Activated CD8-positive, alpha-beta memory T cell treated with anti-CD3 and anti-CD28 coated beads for 48 hours (primary cell): ENCODE results near the gene ARHGAP15.

Source experiments
- DNase-seq, 3 experiments: peaks; one replicate each; pipeline ENCODE4 v3.0.0-alpha.2; 2020; ENCODE audit warnings: low read depth in 2 of 3, low spot score in 2 of 3

ARHGAP15 gene

DNA sequence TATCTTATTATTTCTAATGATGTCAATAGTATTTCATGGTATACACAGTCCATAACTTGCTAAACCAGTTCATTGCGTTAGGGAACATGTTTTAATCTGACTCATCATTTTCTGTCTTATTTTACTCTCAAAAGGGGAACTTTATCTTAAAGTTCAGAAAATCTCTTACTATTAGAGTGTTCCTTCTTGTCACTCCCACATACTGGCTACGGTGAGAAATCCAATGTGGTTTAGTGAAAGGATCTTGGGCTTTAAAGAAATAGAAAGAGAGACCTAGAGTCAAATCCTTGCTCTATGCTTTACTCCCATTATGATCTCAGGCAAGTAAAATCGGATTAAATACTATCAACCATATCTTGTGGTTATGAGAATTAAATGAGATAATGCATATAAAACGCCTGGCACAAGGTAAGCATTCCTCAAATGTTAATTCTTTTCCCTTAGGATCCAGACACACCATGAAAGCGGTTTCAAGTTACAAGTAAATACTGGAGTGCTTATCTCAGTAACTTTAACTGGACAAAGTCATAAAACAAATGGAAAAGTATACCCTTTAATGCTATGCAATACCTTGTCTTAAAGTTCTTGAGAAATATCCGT, 576.0 kb downstream of the ARHGAP15 start:
- DNase-seq = no peak

GRCh38 chr2:143706354-143706753, 577.1 kb downstream of the ARHGAP15 start:
- DNase-seq = no peak

GRCh38 chr2:143708682-143709081, 579.5 kb downstream of the ARHGAP15 start:
- DNase-seq = no peak

DNA sequence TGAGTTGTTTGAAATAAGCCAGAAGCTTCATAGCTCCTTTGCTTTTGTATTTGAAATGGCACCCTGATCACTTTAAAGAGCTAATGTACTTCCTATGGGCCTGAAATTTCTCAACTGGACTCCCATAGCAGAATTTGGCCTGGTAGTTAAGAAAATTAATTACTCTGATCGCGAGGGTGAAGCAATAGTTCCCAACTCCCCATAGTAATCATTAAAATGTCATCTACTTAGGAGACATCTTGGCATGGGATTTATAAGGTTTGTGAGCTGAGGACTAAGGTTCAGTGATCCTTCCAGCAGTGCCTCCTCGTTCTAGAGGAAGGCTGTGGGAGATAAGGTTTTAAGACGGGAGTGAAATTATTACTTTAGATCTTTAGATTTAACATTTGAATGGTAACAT, 581.0 kb downstream of the ARHGAP15 start:
- no peak for DNase-seq

DNA sequence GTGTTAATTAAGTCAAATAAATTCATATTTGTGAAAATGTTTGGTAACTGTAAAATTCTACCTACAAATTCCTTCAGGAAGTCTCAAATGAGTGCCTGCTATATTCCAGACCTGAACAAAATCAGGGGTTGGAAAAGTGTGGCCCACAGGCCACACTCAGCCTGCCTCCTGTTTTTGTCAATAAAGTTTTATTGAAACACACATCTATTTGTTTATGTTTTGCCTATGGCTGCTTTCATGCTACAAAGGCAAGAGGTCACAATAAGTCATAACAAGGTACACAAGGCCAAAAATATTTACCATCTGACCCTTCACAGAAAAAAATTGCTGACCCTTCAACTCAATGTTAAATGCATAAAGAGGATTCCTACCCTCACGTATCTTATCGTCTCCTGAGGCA, 581.7 kb downstream of the ARHGAP15 start:
- DNase-seq = no peak

GRCh38 chr2:143716522-143716921, 587.3 kb downstream of the ARHGAP15 start:
- no peak for DNase-seq

GRCh38 chr2:143717053-143717452, 587.8 kb downstream of the ARHGAP15 start:
- DNase-seq = no peak

- DNase-seq = no peak
Measured at GRCh38 chr2:143717536-143718168, 588.4 kb downstream of the ARHGAP15 start.

DNA sequence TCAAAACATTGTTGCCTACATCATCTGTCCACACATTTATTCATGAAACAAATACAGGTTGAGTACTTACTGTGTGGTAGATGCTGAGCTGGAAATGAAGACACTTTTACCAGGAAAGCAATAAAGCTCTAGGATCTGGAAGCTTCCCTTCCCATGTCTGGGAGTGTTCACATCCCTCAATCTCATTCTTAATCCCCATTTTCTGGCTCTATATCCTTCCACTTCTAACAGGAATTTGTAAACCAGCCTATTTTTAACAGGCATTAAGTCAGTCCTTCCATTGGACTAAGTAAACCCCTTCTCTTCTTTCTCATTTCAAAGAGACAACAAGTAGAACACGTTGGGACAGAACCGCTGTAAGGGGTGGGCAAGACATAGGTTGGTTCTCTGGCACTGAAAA, 589.5 kb downstream of the ARHGAP15 start:
- no peak for DNase-seq

DNA sequence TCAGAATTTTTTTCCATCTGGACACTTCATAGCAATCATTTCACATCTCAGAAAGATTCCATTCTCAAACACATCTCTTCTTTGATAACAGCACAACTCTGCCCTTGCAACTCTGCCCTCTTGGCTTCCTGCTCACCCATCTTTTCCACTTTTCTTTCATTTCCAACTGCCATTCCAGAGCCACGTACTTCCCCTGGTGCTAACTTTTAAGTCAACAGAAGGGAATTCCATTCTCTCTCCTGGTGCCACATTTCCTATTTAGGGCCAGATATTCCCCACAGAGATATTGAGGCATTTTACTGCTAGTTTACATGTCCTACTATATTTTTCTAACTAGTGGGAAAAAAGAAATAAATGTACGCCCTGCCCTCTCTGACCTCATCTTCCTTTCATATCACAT, 590.2 kb downstream of the ARHGAP15 start:
- DNase-seq = no peak

GRCh38 chr2:143720095-143720664, 591.0 kb downstream of the ARHGAP15 start:
- DNase-seq = no peak

- DNase-seq = no peak
Measured at GRCh38 chr2:143725400-143725799, 596.2 kb downstream of the ARHGAP15 start.

DNA sequence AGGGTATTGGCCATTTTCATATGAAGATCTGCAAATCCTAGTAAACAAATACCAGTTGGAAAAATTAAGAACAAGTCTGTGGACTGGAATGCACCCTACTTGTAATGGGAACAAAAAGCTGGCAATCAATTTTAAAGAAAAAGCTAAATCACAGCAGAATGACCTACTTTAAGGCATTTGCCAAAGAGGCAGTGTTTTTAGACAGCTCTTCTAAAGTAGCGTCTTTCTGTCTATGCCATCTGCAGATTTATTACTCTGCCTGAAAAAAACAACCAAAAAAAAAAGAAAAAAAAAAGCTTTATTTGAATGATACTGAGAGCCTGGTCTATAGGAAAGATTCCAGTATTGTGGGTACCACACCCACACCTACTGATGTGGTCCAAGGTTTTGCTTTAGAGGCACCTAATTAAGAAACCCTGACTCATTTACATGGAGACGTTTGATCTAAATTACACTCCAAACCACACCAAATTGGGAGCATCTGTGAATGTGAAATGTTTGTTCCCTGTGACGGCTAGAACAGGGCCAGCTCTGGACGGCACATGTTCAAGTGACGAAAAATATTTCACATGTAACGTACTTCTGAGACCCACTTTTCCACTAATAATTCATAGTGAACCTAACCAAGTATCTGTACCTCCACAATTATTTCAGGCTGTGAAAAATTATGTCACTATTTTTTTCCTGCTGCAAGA, 597.1 kb downstream of the ARHGAP15 start:
- no peak for DNase-seq

GRCh38 chr2:143728498-143728897, 599.3 kb downstream of the ARHGAP15 start:
- DNase-seq = no peak

- no peak for DNase-seq
Measured at GRCh38 chr2:143729296-143729814, 600.1 kb downstream of the ARHGAP15 start.

- no peak for DNase-seq
Measured at GRCh38 chr2:143730155-143730952, 601.1 kb downstream of the ARHGAP15 start.

DNA sequence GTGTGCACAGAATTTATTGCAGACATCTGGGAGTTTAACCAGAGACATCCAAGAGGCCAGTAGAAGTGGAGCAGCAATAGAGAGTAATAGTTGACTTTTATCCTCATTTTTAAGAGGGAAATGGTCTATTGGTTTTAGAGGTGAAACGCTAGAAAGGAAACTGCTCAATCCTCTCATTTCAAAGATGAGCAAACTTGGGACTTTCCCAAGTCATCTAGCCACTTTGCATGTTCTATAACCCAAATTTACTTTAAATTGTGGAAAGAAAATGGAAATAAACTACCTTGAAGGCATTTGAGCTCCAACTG, 601.7 kb downstream of the ARHGAP15 start:
- no peak for DNase-seq

GRCh38 chr2:143732076-143732475, 602.9 kb downstream of the ARHGAP15 start:
- DNase-seq = no peak

GRCh38 chr2:143732871-143733270, 603.7 kb downstream of the ARHGAP15 start:
- no peak for DNase-seq

DNA sequence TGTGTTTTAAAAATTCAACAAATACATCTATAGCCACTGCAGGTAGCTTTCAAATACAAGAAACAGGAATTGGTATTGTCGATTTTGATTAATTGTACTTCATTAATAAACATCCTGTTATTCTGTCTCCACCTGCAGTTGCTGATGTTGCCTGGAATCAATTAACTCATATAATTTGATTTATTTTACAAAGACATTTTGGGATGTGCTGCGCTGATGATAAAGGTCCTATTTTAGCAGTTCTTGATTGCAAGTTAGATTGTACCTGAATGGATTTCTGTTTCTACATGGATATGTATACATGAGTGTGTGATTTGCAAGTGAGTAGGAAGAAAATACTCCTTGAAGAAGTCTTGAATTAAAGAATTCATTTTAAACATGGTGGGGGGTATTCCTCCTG, 605.3 kb downstream of the ARHGAP15 start:
- no peak for DNase-seq

DNA sequence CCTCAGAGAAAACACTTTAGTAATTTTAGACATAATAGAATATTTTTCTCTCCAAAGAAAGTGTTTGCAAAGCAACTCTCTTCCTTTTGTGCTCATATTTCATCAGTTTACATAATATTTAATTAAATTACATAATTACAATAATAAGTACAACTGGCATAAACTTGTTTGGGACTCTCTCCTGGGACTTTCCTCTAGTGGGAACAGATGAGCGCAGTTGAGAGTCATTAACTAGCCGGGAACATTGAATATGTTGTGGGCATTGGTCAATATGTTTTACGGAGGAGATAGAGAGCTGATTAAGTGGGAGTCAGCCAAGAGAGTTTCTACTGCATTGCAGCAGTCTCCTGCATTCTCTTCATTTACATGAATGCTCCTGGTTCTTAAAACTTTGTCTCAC, 607.7 kb downstream of the ARHGAP15 start:
- DNase-seq = no peak
